Smooth muscle cell (in vitro differentiated cells): ENCODE measurements around the gene C9orf43. TPM values are rescaled to one million over a fixed set of nuclear protein-coding genes. Genes with fewer than 3 reads are reported as not detected.

ENCODE experiments used
- DNase-seq: peaks from one replicate; lab custom pipeline; 2025; ENCODE audit not compliant: unreplicated experiment; lab: John Stamatoyannopoulos, UW
- H2AFZ ChIP-seq: fragments of 200-600 bp; sonication (generic); 2 replicates; pipeline ENCODE4 v1.6.0; 2016; ENCODE audit warnings: antibody characterized with exemption, low read depth, mild to moderate bottlenecking
- H3F3A ChIP-seq: fragments of 200-600 bp; sonication (generic); 2 replicates; pipeline ENCODE4 v1.6.0; 2017; ENCODE audit warnings: antibody characterized with exemption, low read depth
- H3K27ac ChIP-seq: fragments of 200-600 bp; sonication (generic); 2 replicates; pipeline ENCODE4 v1.5.1; 2016; ENCODE audit warnings: low read depth, mild to moderate bottlenecking
- H3K27me3 ChIP-seq: fragments of 200-600 bp; sonication (generic); 2 replicates; pipeline ENCODE4 v1.6.1; 2016; ENCODE audit warnings: low read depth, mild to moderate bottlenecking
- H3K36me3 ChIP-seq: fragments of 200-600 bp; sonication (generic); 2 replicates; pipeline ENCODE4 v1.5.1; 2016; ENCODE audit warnings: low read depth
- H3K4me1 ChIP-seq: fragments of 200-600 bp; sonication (generic); 2 replicates; pipeline ENCODE4 v1.5.1; 2016; ENCODE audit warnings: low read depth
- H3K4me2 ChIP-seq: fragments of 200-600 bp; sonication (generic); 2 replicates; pipeline ENCODE4 v1.6.0; 2016; ENCODE audit warnings: mild to moderate bottlenecking
- H3K4me3 ChIP-seq: fragments of 200-600 bp; sonication (generic); 2 replicates; pipeline ENCODE4 v1.5.1; 2016; ENCODE audit warnings: mild to moderate bottlenecking
- H3K79me2 ChIP-seq: fragments of 200-600 bp; sonication (generic); 2 replicates; pipeline ENCODE4 v1.6.0; 2016; ENCODE audit warnings: low read depth, mild to moderate bottlenecking
- H3K9ac ChIP-seq: fragments of 200-600 bp; sonication (generic); 2 replicates; pipeline ENCODE4 v1.6.0; 2016; ENCODE audit warnings: low read depth
- H3K9me3 ChIP-seq: fragments of 200-600 bp; sonication (generic); replicated peaks from 2 replicates; pipeline ENCODE4 v1.5.1; 2016; ENCODE audit warnings: low read depth
- H4K20me1 ChIP-seq: fragments of 200-600 bp; sonication (generic); 2 replicates; pipeline ENCODE4 v1.6.0; 2016; ENCODE audit warnings: low read depth
- WGBS: methylation state at CpG from one replicate; pipeline ENCODE4 v1.1.7; 2016; ENCODE audit warnings: low lambda C conversion rate; 5-methylcytosine and 5-hydroxymethylcytosine counted together
- polyA plus RNA-seq: library from polyadenylated mRNA; unstranded; fragments of >200 nt; fragmentation: Nextera tagmentation; extraction: Ambion mirVana; gene quantifications from 2 replicates; pipeline ENCODE4 v1.2.1, GENCODE V29; 2016
- total RNA-seq: library from RNA; depleted of rRNA; stranded (reverse); fragments of >200 nt; gene quantifications from 2 replicates; pipeline ENCODE4 v1.2.3, GENCODE V29; 2014
- TF ChIP-seq, protein P1 (sequence below): fragments of 200-600 bp; sonication (generic); IDR thresholded peaks from 2 replicates; pipeline ENCODE4 v1.5.1; 2017; ENCODE audit warnings: borderline replicate concordance, mild to moderate bottlenecking, antibody characterized with exemption; ENCODE audit not compliant: insufficient read depth, poor library complexity, severe bottlenecking

The C9orf43 gene
- total and polyA plus RNA-seq, 2 experiments from 2014 or later = 2.0 TPM; not detected in 1

DNA sequence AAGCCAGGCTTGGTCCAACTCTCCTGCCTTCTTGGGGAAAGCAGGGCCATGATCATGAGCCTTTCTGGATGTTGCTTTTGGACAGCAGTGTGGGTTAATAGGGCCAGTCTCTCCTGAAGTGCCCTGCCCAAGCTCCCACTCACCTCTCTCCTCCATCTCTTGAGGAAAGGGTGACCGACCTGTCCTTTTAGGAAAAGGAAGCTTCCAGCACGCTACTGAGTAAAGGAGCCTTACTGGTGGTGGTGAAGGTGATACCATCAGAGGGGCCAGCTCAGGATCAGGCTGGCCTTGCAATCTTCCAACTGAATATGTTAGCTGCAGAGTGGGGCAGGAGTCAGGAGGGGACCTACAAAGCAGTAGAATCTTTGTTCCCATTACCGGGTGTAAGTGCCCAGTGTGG lies 50.7 kb downstream of the C9orf43 start:
- Histone ChIP-seq H4K20me1 (no peaks in the 10 kb centered on the region), H3K4me1 (peaks cover 20% of the 10 kb centered on the region), H3F3A (peaks cover 10% of the 10 kb centered on the region), H2AFZ (no peak overlapping the region), H3K27me3 (peaks cover 20% of the 10 kb centered on the region), H3K79me2 (no peaks in the 10 kb centered on the region), H3K4me3 (no peak overlapping the region), H3K27ac (no peak overlapping the region), H3K36me3 (no peaks in the 10 kb centered on the region), H3K9ac (no peak overlapping the region), H3K9me3 (no peaks in the 10 kb centered on the region), H3K4me2 (no peak overlapping the region)
- 93% methylated on average over 3 of the region's 3 CpGs for WGBS
- DNase-seq = no peak
- TF ChIP-seq, protein P1, sequence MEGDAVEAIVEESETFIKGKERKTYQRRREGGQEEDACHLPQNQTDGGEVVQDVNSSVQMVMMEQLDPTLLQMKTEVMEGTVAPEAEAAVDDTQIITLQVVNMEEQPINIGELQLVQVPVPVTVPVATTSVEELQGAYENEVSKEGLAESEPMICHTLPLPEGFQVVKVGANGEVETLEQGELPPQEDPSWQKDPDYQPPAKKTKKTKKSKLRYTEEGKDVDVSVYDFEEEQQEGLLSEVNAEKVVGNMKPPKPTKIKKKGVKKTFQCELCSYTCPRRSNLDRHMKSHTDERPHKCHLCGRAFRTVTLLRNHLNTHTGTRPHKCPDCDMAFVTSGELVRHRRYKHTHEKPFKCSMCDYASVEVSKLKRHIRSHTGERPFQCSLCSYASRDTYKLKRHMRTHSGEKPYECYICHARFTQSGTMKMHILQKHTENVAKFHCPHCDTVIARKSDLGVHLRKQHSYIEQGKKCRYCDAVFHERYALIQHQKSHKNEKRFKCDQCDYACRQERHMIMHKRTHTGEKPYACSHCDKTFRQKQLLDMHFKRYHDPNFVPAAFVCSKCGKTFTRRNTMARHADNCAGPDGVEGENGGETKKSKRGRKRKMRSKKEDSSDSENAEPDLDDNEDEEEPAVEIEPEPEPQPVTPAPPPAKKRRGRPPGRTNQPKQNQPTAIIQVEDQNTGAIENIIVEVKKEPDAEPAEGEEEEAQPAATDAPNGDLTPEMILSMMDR = no peak

- H3K4me2 ChIP-seq = no peak overlapping the region
- H3K36me3 ChIP-seq = no peaks in the 10 kb centered on the region
- H3K27me3 ChIP-seq = peaks cover 20% of the 10 kb centered on the region
- H3K27ac ChIP-seq = no peak overlapping the region
- peaks cover 17% of the 10 kb centered on the region for H3K4me1 ChIP-seq
- no peaks in the 10 kb centered on the region for H4K20me1 ChIP-seq
- H3K79me2 ChIP-seq = no peaks in the 10 kb centered on the region
- WGBS = 92% methylated on average over 4 of the region's 4 CpGs
- H3K9ac ChIP-seq = no peak overlapping the region
- TF ChIP-seq, protein P1 = no peak
- H3F3A ChIP-seq = peaks cover 4% of the 10 kb centered on the region
- no peaks in the 10 kb centered on the region for H3K9me3 ChIP-seq
- no peak overlapping the region for H2AFZ ChIP-seq
- no peak overlapping the region for H3K4me3 ChIP-seq
- DNase-seq = no peak
Measured at GRCh38 chr9:113461943-113462342, 51.4 kb downstream of the C9orf43 start.

- WGBS = 68% methylated on average over 11 of the region's 11 CpGs
- H3K79me2 ChIP-seq = no peaks in the 10 kb centered on the region
- DNase-seq = no peak
- no peaks in the 10 kb centered on the region for H3K36me3 ChIP-seq
- no peak overlapping the region for H3K27ac ChIP-seq
- H3K4me1 ChIP-seq = peaks cover 17% of the 10 kb centered on the region
- H3F3A ChIP-seq = peaks cover 4% of the 10 kb centered on the region
- H3K4me3 ChIP-seq = no peak overlapping the region
- H3K9ac ChIP-seq = no peak overlapping the region
- TF ChIP-seq, protein P1 = no peak
- H4K20me1 ChIP-seq = no peaks in the 10 kb centered on the region
- H3K27me3 ChIP-seq = peaks cover 20% of the 10 kb centered on the region
- H3K4me2 ChIP-seq = no peak overlapping the region
- no peak overlapping the region for H2AFZ ChIP-seq
- no peaks in the 10 kb centered on the region for H3K9me3 ChIP-seq
Measured at GRCh38 chr9:113462781-113463286, 52.3 kb downstream of the C9orf43 start.
